Keratinocyte (primary cell): ENCODE results near the gene FAM170B. TPM values are rescaled to one million over a fixed set of nuclear protein-coding genes. Genes with fewer than 3 reads are reported as not detected.

Source experiments
- DNase-seq: peaks from one replicate; pipeline ENCODE4 v3.0.0-alpha.2; 2011; ENCODE audit warnings: low read depth, missing footprints, low spot score
- FAIRE-seq: peaks from 2 replicates; lab custom pipeline; 2011; peaks lifted over from hg19 to GRCh38; lab: Jason Lieb, UNC
- H2AFZ ChIP-seq: 2 replicates; pipeline ENCODE4 v1.6.0; 2012; ENCODE audit warnings: low read length, control low read depth, inconsistent platforms; ENCODE audit not compliant: control insufficient read depth
- H3K27ac ChIP-seq: 2 replicates; pipeline ENCODE4 v1.5.1; 2011; ENCODE audit warnings: low read length; ENCODE audit not compliant: control insufficient read depth, insufficient read depth
- H3K27me3 ChIP-seq: 3 replicates; pipeline ENCODE4 v1.6.0; 2011; ENCODE audit warnings: low read length; ENCODE audit not compliant: control insufficient read depth, insufficient read depth; ENCODE audit errors: extremely low read depth
- H3K36me3 ChIP-seq, 2 experiments: 2 replicates in 1 of 2; 3 replicates in 1 of 2; pipeline ENCODE4 v1.5.1; 2011; ENCODE audit warnings: low read length in 2 of 2, mild to moderate bottlenecking in 1 of 2; ENCODE audit not compliant: control insufficient read depth in 2 of 2, insufficient read depth in 2 of 2; ENCODE audit errors: extremely low read depth in 1 of 2
- H3K4me1 ChIP-seq: 3 replicates; pipeline ENCODE4 v1.5.1; 2011; ENCODE audit warnings: low read length; ENCODE audit not compliant: control insufficient read depth, insufficient read depth; ENCODE audit errors: extremely low read depth
- H3K4me2 ChIP-seq: 3 replicates; pipeline ENCODE4 v1.6.0; 2011; ENCODE audit warnings: low read depth, low read length; ENCODE audit not compliant: control insufficient read depth, insufficient read depth; ENCODE audit errors: extremely low read depth
- H3K4me3 ChIP-seq, 3 experiments: fragments of 200-600 bp in 1 of 3; sonication (generic) in 1 of 3; 2 replicates in 2 of 3; 3 replicates in 1 of 3; pipeline ENCODE4 v1.5.1; 2011 to 2016; ENCODE audit warnings: low read length in 3 of 3, mild to moderate bottlenecking in 3 of 3, control low read depth in 2 of 3, inconsistent platforms in 1 of 3, low read depth in 1 of 3, mixed read lengths in 1 of 3, mixed run types in 1 of 3, moderate library complexity in 1 of 3; ENCODE audit not compliant: control insufficient read depth in 2 of 3, insufficient read depth in 2 of 3; ENCODE audit errors: extremely low read depth in 1 of 3
- H3K79me2 ChIP-seq: 2 replicates; pipeline ENCODE4 v1.6.0; 2012; ENCODE audit warnings: low read length; ENCODE audit not compliant: control insufficient read depth, insufficient read depth
- H3K9ac ChIP-seq: 3 replicates; pipeline ENCODE4 v1.6.0; 2011; ENCODE audit warnings: low read length; ENCODE audit not compliant: control insufficient read depth, insufficient read depth; ENCODE audit errors: extremely low read depth
- H3K9me1 ChIP-seq: 3 replicates; pipeline ENCODE4 v1.6.0; 2011; ENCODE audit warnings: low read length; ENCODE audit not compliant: control insufficient read depth, insufficient read depth; ENCODE audit errors: extremely low read depth
- H3K9me3 ChIP-seq: 2 replicates; pipeline ENCODE4 v1.5.1; 2012; ENCODE audit warnings: low read depth, low read length; ENCODE audit not compliant: control insufficient read depth
- H4K20me1 ChIP-seq: 3 replicates; pipeline ENCODE4 v1.6.0; 2011; ENCODE audit warnings: low read length; ENCODE audit not compliant: control insufficient read depth, insufficient read depth; ENCODE audit errors: extremely low read depth
- CTCF ChIP-seq, 3 experiments: IDR thresholded peaks in 1 of 3; conservative IDR thresholded peaks in 1 of 3; optimal IDR thresholded peaks in 1 of 3; 2 replicates in 2 of 3; 3 replicates in 1 of 3; pipeline versions ENCODE3 to v1.5.1; 2011; ENCODE audit warnings: low read length in 3 of 3, mild to moderate bottlenecking in 3 of 3, moderate library complexity in 2 of 3, control low read depth in 1 of 3, inconsistent platforms in 1 of 3; ENCODE audit not compliant: insufficient read depth in 2 of 3; ENCODE audit errors: extremely low read depth in 1 of 3
- EZH2 ChIP-seq: IDR thresholded peaks from one replicate; pipeline ENCODE4 v1.6.1; 2012; ENCODE audit warnings: inconsistent platforms, mild to moderate bottlenecking, low read length, moderate library complexity
- dilution Hi-C: fragments of 300-500 bp; cut with MboI; formaldehyde crosslinking; loops from one replicate; pipeline ENCODE4 v1.7.0; 2020; ENCODE audit warnings: low sequenced_read_pairs; ENCODE audit not compliant: extremely low pct_ligation_motif_present
- polyA plus RNA-seq, 5 experiments: library from polyadenylated mRNA; depleted of rRNA in 3 of 5; stranded (reverse) in 3 of 5; stranded (forward) in 1 of 5; unstranded in 1 of 5; fragments of >200 nt; gene quantifications; 1 replicate in 1 of 5; 2 replicates in 3 of 5; 3 replicates in 1 of 5; pipeline versions ENCODE4 v1.2.1 to v1.2.3, GENCODE V29; 2011 to 2012; ENCODE audit warnings: missing spikeins in 2 of 5, low read depth in 1 of 5, low replicate concordance in 1 of 5

The FAM170B gene
- polyA plus RNA-seq, 1 donor (not counting 4 experiments of a cell fraction or from before 2014, with no cell fraction given), result not detected

- Histone ChIP-seq H4K20me1 (no peaks in the 10 kb centered on the region), H3K9me3 (no peaks in the 10 kb centered on the region), H3K4me1 (no peaks in the 10 kb centered on the region), H2AFZ (no peak overlapping the region), H3K27ac (no peak overlapping the region), H3K27me3 (peaks cover 28% of the 10 kb centered on the region), H3K9me1 (no peaks in the 10 kb centered on the region), H3K9ac (no peak overlapping the region), H3K4me3 (no peak overlapping the region), H3K4me2 (no peak overlapping the region), H3K79me2 (no peaks in the 10 kb centered on the region), H3K36me3 (no peaks in the 10 kb centered on the region)
- TF ChIP-seq CTCF (optimal IDR thresholded peaks at IDR 0.05 in 1 of 3, IDR thresholded peaks at IDR 0.05 in 1 of 3, conservative IDR thresholded peaks at IDR 0.05 in 1 of 3; ENCODE audit: extremely low read depth in 1 of 3, insufficient read depth in 2 of 3, low read length in 3 of 3), result no peak
- DNase-seq (no peak), FAIRE-seq (no peak)
- dilution Hi-C loops, result no loop called here
Measured at GRCh38 chr10:49110684-49111319, 23.0 kb downstream of the FAM170B start.

- no peak overlapping the region for H3K27ac ChIP-seq
- H3K36me3 ChIP-seq, result no peaks in the 10 kb centered on the region
- no peak overlapping the region for H3K9ac ChIP-seq
- no peaks in the 10 kb centered on the region for H3K9me1 ChIP-seq
- TF ChIP-seq CTCF (optimal IDR thresholded peaks at IDR 0.05 in 1 of 3, IDR thresholded peaks at IDR 0.05 in 1 of 3, conservative IDR thresholded peaks at IDR 0.05 in 1 of 3; ENCODE audit: extremely low read depth in 1 of 3, insufficient read depth in 2 of 3, low read length in 3 of 3) (no peak), EZH2 (no peak)
- no peak overlapping the region for H3K4me3 ChIP-seq
- H3K4me2 ChIP-seq, result no peak overlapping the region
- FAIRE-seq (no peak), DNase-seq (no peak)
- no peaks in the 10 kb centered on the region for H3K4me1 ChIP-seq
- H2AFZ ChIP-seq, result no peak overlapping the region
- no peaks in the 10 kb centered on the region for H4K20me1 ChIP-seq
- peaks cover 21% of the 10 kb centered on the region for H3K27me3 ChIP-seq
- H3K9me3 ChIP-seq, result no peaks in the 10 kb centered on the region
- no peaks in the 10 kb centered on the region for H3K79me2 ChIP-seq
- dilution Hi-C loops, result no loop called here
Measured at GRCh38 chr10:49109669-49110340, 24.0 kb downstream of the FAM170B start.
